ENCODE results near the gene UBE3B.
A peak's percentile ranks its signal among the peaks of the same experiment; 100 is the strongest.

Gene UBE3B

GRCh38 chr12:109459247-109459646 lies 18.2 kb upstream of the UBE3B start:
- TF ChIP-seq, protein P1, sequence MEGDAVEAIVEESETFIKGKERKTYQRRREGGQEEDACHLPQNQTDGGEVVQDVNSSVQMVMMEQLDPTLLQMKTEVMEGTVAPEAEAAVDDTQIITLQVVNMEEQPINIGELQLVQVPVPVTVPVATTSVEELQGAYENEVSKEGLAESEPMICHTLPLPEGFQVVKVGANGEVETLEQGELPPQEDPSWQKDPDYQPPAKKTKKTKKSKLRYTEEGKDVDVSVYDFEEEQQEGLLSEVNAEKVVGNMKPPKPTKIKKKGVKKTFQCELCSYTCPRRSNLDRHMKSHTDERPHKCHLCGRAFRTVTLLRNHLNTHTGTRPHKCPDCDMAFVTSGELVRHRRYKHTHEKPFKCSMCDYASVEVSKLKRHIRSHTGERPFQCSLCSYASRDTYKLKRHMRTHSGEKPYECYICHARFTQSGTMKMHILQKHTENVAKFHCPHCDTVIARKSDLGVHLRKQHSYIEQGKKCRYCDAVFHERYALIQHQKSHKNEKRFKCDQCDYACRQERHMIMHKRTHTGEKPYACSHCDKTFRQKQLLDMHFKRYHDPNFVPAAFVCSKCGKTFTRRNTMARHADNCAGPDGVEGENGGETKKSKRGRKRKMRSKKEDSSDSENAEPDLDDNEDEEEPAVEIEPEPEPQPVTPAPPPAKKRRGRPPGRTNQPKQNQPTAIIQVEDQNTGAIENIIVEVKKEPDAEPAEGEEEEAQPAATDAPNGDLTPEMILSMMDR (conservative IDR thresholded peaks at IDR 0.05; ENCODE audit: low read depth, low read length) = no peak
- no peak for DNase-seq (ENCODE audit: low read depth)

GRCh38 chr12:109460538-109460937 lies 16.9 kb upstream of the UBE3B start:
- TF ChIP-seq, protein P1 (conservative IDR thresholded peaks at IDR 0.05; ENCODE audit: low read depth, low read length) = no peak
- no peak overlapping the region for H3K4me3 ChIP-seq (ENCODE audit: low read length)
- DNase-seq (ENCODE audit: low read depth) = no peak

More at GRCh38 chr12:109459247-109459646, 18.2 kb upstream of the UBE3B start:
- no peak overlapping the region for H3K4me3 ChIP-seq (ENCODE audit: low read length)

DNA sequence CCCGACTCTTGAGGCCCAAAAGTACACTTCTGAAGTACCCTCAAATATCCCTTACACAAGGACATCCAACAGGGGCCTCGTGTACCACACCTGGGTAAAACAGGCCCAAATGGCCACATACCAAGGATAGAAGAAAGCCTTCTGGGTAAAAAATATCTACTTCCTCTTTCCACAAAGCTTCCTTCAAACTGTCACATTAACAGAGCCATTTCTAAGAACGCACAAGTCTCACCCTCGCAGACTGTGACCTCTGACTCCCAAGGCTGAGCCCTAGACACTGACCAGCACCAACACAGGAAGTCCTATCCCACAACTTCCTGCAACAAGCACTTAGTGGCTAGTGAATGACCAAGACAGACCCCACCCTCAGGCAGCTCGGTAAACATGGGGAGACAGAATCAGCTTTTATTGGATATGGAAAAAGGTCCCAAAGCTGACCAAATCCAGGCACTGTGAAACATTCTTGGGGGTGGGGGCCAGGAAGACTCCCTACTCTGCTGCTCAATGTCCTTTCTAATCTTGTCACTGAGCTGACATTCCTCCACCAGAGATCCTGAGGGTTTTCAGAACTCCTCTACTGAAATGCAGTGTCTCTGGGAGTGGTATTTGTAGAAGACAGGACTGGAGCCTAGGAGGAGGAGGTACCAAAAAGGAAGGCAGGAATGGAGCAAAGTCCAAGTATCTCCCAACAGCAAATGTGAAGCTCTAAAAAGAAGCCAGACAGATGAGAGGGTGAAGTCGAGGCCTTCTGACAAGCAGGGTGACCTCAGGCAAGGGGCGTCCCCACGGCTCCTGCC lies 16.2 kb upstream of the UBE3B start:
- DNase-seq (ENCODE audit: low read depth) = no peak
- no peak overlapping the region for H3K4me3 ChIP-seq (ENCODE audit: low read length)
- TF ChIP-seq, protein P1 (conservative IDR thresholded peaks at IDR 0.05; ENCODE audit: low read depth, low read length) = no peak

DNA sequence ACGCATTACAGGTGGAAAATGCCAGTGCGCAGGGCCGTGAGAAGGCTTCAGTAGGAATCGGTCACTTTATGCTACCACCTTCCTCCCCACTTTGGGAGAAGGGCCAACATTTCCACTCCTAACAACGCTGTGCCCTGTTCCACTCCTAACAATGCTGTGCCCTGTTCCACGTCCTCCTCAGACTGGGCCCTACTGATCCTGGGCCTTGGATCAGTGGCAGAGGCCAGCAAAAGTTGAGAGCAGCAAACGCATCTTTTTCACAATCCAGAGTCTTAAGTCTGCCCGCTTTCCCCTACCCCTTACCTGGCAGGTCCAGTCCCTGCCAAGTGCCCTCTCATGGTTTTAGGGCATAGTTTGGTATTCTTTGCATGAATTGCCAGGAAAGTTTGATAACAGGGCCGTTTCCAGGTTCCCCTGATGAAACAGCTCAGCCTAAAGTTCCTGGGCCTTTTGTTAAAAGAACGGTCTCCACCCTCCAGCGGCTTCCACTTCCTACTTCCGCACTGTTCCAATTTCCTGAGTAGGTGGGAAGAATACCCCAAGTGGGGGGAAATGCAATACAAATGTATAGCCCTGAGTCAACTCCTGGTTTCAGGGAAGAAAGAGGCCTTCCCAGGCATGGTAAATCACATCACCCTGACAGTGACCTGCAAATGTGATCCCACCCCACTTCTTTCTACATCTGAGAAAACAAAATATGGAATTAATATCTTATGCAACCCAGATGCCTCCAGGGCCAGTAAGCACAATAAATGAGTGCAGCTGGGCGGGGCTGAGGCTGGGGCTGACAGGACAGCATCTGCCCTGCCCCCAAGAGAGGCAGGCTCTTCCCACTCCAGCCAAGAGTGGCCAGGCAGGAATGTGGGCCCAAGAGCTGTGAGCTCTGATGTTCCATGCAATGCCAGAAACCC lies 15.3 kb upstream of the UBE3B start:
- DNase-seq (ENCODE audit: low read depth) = peak; percentile 22
- H3K4me3 ChIP-seq (ENCODE audit: low read length) = no peak overlapping the region

DNA sequence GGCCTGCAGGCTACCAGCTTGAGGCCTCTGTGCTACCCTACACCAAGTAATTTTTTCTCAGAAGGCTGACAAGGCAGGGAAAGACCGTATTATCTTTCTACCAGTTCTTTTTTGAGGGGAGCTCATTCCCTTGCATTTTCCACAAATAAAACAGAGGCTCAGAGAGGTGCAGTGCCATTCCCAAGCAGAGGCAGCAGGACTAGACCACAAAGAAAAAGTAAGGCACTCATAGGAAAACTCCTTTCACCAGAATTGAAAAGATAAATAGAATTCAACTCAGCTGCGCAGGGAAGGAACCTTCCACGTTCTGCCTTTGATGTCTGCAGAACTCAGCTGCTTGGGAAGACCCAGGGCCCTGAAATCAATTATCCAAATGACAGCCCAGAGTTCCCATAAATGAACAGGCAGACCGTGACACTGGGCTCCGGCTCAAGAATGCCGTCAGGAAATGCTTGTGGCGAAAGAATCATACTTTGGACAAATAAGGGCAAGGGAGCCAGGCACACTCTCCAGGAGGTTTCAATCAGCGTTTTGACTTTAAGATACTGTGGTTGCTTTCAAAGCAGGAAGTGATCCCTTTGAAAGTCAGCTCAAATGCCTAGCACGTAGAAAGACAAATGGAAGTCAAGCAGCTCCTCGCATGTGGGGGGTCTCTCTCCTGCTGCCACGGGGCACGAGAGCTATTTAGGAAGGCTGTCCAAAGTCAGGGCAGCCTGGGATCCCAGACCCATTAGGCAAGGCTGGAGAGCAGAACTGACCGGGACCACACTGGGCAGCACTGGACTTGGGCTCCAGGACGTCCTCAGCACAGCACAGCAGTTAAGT lies 14.4 kb upstream of the UBE3B start:
- H3K4me3 ChIP-seq (ENCODE audit: low read length) = no peak overlapping the region
- DNase-seq (ENCODE audit: low read depth) = peak; percentile 54
- TF ChIP-seq, protein P1 (conservative IDR thresholded peaks at IDR 0.05; ENCODE audit: low read depth, low read length) = no peak

More for the DNA sequence above, 15.3 kb upstream of the UBE3B start:
- TF ChIP-seq, protein P1 (conservative IDR thresholded peaks at IDR 0.05; ENCODE audit: low read depth, low read length) = no peak

DNA sequence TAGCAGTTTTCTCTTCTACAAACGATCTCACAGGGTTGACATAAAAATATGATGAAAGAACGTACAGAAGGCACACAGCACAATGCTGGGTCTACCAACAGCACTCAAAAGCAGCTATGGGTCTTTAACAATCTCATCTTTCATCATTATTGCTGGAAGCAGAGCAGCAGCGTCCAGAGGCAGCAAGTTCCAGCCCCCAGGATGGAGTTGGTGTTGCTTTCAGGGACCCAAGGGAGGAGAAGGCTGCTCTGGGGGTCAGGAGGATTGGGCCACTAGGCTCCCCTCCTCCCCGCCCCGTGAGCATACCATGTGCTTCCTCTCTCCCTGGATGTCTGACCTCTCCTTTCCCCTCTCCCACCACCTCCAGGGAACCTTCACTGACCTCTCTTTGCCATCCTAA lies 13.7 kb upstream of the UBE3B start:
- TF ChIP-seq, protein P1 (conservative IDR thresholded peaks at IDR 0.05; ENCODE audit: low read depth, low read length) = no peak
- DNase-seq (ENCODE audit: low read depth) = no peak
- no peak overlapping the region for H3K4me3 ChIP-seq (ENCODE audit: low read length)

Data from retinal pigment epithelial cell (primary cell).